Hematopoietic multipotent progenitor cell treated with erythropoietin and hydrocortisone succinate and interleukin-3 and kit ligand, for 17 days (in vitro differentiated cells): ENCODE results near the gene GAS7.
"Not testable (repeated sequence)": the region's sequence is repeated elsewhere in the genome, so short reads cannot be mapped to it uniquely, and the experiment has no call there.

ENCODE experiments used
- DNase-seq: peaks from one replicate; pipeline ENCODE4 v3.0.0-alpha.2; 2015; ENCODE audit warnings: low spot score

The GAS7 gene

GRCh38 chr17:10109146-10109545 lies 89.3 kb downstream of the GAS7 start:
- DNase-seq: no peak

GRCh38 chr17:10107316-10108165 lies 90.9 kb downstream of the GAS7 start:
- no peak for DNase-seq

GRCh38 chr17:10106067-10106466 lies 92.3 kb downstream of the GAS7 start:
- DNase-seq: no peak

- DNase-seq: no peak
Observed at GRCh38 chr17:10105513-10106001, 92.8 kb downstream of the GAS7 start.

GRCh38 chr17:10103712-10104111 lies 94.7 kb downstream of the GAS7 start:
- DNase-seq: no peak

- DNase-seq: no peak
Observed at GRCh38 chr17:10102817-10103216, 95.6 kb downstream of the GAS7 start.

- DNase-seq: no peak
Observed at GRCh38 chr17:10099051-10099571, 99.3 kb downstream of the GAS7 start.

GRCh38 chr17:10096596-10096995 lies 101.8 kb downstream of the GAS7 start:
- DNase-seq: no peak

GRCh38 chr17:10095295-10095694 lies 103.1 kb downstream of the GAS7 start:
- DNase-seq: not testable (repeated sequence)

GRCh38 chr17:10094797-10095196 lies 103.6 kb downstream of the GAS7 start:
- DNase-seq: no peak

- no peak for DNase-seq
Observed at GRCh38 chr17:10092595-10092994, 105.8 kb downstream of the GAS7 start.

GRCh38 chr17:10091046-10091445 lies 107.4 kb downstream of the GAS7 start:
- DNase-seq: no peak

GRCh38 chr17:10089196-10089804 lies 109.1 kb downstream of the GAS7 start:
- no peak for DNase-seq

- no peak for DNase-seq
Observed at GRCh38 chr17:10088444-10088843, 110.0 kb downstream of the GAS7 start.

- DNase-seq: no peak
Observed at GRCh38 chr17:10087355-10087754, 111.1 kb downstream of the GAS7 start.

GRCh38 chr17:10083864-10084263 lies 114.5 kb downstream of the GAS7 start:
- no peak for DNase-seq

- no peak for DNase-seq
Observed at GRCh38 chr17:10082795-10083194, 115.6 kb downstream of the GAS7 start.

- DNase-seq: no peak
Observed at GRCh38 chr17:10081571-10082169, 116.7 kb downstream of the GAS7 start.

GRCh38 chr17:10077561-10078299 lies 120.7 kb downstream of the GAS7 start:
- DNase-seq: no peak

GRCh38 chr17:10075919-10076318 lies 122.5 kb downstream of the GAS7 start:
- DNase-seq: no peak

- DNase-seq: no peak
Observed at GRCh38 chr17:10073941-10074340, 124.5 kb downstream of the GAS7 start.
